Stimulated activated CD8-positive, alpha-beta memory T cell treated with anti-CD3 and anti-CD28 coated beads, Interleukin-15, amount 100 ng/mL, for 4 hours (primary cell): ENCODE data around the gene INPP5F.
"Not testable (repeated sequence)": the region's sequence is repeated elsewhere in the genome, so short reads cannot be mapped to it uniquely, and the experiment has no call there.

ENCODE experiments used
- DNase-seq, 2 donors: peaks; one replicate each; pipeline ENCODE4 v3.0.0-alpha.2; 2020; ENCODE audit warnings: low read depth in 2 of 2

Gene INPP5F

GRCh38 chr10:119863951-119864565 lies 138.2 kb downstream of the INPP5F start:
- DNase-seq: no peak

DNA sequence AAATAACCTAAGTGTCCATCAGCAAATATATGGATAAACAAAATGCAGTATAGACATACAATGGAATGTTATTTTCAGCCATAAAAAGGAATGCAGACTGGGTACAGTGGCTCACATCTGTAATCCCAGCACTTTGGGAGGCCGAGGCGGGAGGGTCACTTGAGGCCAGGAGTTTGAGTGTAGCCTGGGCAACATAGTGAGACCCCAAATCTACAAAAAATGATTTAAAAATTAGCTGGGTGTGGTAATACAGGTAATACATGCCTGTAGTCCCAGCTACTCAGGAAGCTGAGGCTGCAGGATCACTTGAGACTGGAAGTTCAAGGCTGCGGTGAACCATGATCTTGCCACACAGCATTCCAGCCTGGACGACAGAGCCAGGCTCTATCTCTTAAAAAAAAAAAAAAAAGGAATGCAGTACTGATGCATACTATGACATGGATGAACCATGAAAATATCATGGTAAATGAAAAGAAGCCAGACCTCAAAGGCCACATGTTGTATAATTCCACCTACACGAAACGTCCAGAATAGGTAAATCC lies 139.9 kb downstream of the INPP5F start:
- DNase-seq: no peak

DNA sequence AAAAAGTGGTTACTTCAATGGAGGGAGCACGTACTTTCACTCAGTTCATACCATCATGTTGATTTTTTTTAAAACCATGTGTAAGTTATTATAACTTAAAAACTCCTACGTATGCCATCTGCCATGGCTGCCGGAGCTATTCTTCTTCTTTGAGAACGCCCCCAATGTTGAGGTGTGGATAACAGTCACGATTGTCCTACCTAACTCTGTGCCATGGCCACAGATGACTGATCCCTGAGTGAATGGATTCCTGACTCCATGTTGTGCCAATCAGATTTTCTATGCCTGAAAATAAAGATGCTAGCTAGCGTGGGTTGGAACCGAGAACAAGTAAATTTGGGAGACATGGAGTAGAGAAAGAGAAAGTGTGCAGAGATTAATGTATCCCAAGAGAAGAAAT lies 141.5 kb downstream of the INPP5F start:
- no peak for DNase-seq

GRCh38 chr10:119869398-119869797 lies 143.5 kb downstream of the INPP5F start:
- not testable (repeated sequence) for DNase-seq

GRCh38 chr10:119871881-119872609 lies 146.2 kb downstream of the INPP5F start:
- peak; percentile 15 to 27 for DNase-seq

GRCh38 chr10:119872610-119872859 lies 146.7 kb downstream of the INPP5F start, which contains the start of gene MCMBP:
TSS of gene MCMBP (minus strand) at chr10:119872843. CDS start at chr10:119872584, 259 bp downstream.
- no peak for DNase-seq

GRCh38 chr10:119872860-119873681 lies 147.2 kb downstream of the INPP5F start:
- peak; percentile 64 to 80 for DNase-seq

DNA sequence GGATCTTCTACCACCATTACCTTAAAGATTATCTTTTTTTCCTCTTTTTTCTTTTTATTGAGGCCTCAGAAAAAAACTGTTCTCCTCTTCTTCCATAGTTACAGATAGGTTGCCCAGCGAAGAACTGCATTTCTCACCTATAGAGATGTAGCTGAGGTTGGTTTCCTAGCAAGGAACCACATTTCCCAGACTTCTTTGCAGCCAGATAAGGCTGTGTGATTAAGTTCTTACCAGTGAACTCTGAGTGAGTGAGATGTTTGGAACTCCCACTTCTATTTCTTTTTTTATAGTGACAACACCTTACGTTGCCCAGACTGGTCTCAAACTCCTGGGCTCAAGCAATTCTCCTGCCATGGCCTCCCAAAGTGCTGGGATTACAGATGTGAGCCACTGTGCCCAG lies 152.7 kb downstream of the INPP5F start:
- no peak for DNase-seq
